Mesendoderm (in vitro differentiated cells): ENCODE measurements around the gene ERBB4.

Source experiments
- DNase-seq: peaks from one replicate; pipeline ENCODE4 v3.0.0; 2013
- H2AK5ac ChIP-seq: 2 replicates; pipeline ENCODE4 v1.6.1; 2013; ENCODE audit warnings: low read length, inconsistent platforms
- H2BK120ac ChIP-seq: 2 replicates; pipeline ENCODE4 v1.6.1; 2013; ENCODE audit warnings: low read depth, mild to moderate bottlenecking, low read length, moderate library complexity, mixed read lengths
- H2BK15ac ChIP-seq: replicated peaks from 2 replicates; pipeline ENCODE4 v1.6.1; 2013; ENCODE audit warnings: low read depth, mild to moderate bottlenecking, moderate library complexity
- H2BK5ac ChIP-seq: 2 replicates; pipeline ENCODE4 v1.6.1; 2013; ENCODE audit warnings: low read length, inconsistent platforms
- H3K18ac ChIP-seq: 2 replicates; pipeline ENCODE4 v1.6.1; 2013; ENCODE audit warnings: mild to moderate bottlenecking, low read length, mixed read lengths
- H3K23ac ChIP-seq: one replicate; pipeline ENCODE4 v1.6.1; 2013; ENCODE audit warnings: low read length
- H3K27ac ChIP-seq: 2 replicates; pipeline ENCODE4 v1.5.1; 2013; ENCODE audit warnings: low read depth, mild to moderate bottlenecking, inconsistent platforms, low read length, moderate library complexity
- H3K27me3 ChIP-seq: 2 replicates; pipeline ENCODE4 v1.6.1; 2013; ENCODE audit warnings: low read length, control low read depth, mild to moderate bottlenecking, inconsistent platforms; ENCODE audit not compliant: insufficient read depth, poor library complexity
- H3K36me3 ChIP-seq: 2 replicates; pipeline ENCODE4 v1.6.1; 2013; ENCODE audit warnings: low read length, inconsistent platforms; ENCODE audit not compliant: control insufficient read depth, insufficient read depth
- H3K4ac ChIP-seq: one replicate; pipeline ENCODE4 v1.6.1; 2013; ENCODE audit warnings: low read depth, mild to moderate bottlenecking, low read length, moderate library complexity
- H3K4me1 ChIP-seq: 2 replicates; pipeline ENCODE4 v1.6.1; 2013; ENCODE audit warnings: low read depth, low read length, inconsistent platforms; ENCODE audit not compliant: control insufficient read depth
- H3K4me2 ChIP-seq: 2 replicates; pipeline ENCODE4 v1.6.1; 2013; ENCODE audit warnings: low read length
- H3K4me3 ChIP-seq: 2 replicates; pipeline ENCODE4 v1.5.1; 2013; ENCODE audit warnings: mild to moderate bottlenecking, low read length
- H3K56ac ChIP-seq: one replicate; pipeline ENCODE4 v1.6.1; 2013; ENCODE audit warnings: low read length
- H3K79me1 ChIP-seq: 2 replicates; pipeline ENCODE4 v1.6.1; 2013; ENCODE audit warnings: low read length, inconsistent platforms
- H3K79me2 ChIP-seq: 2 replicates; pipeline ENCODE4 v1.6.1; 2013; ENCODE audit warnings: mild to moderate bottlenecking, low read length; ENCODE audit not compliant: control insufficient read depth, insufficient read depth
- H3K9ac ChIP-seq: 2 replicates; pipeline ENCODE4 v1.6.1; 2013; ENCODE audit warnings: low read length, inconsistent platforms
- H4K5ac ChIP-seq: one replicate; pipeline ENCODE4 v1.6.1; 2013; ENCODE audit warnings: low read length
- H4K8ac ChIP-seq: one replicate; pipeline ENCODE4 v1.6.1; 2013; ENCODE audit warnings: low read depth, mild to moderate bottlenecking, control low read depth, low read length, moderate library complexity
- WGBS: extraction: QIAGEN DNeasy Blood & Tissue Kit; methylation state at CpG from one replicate; pipeline ENCODE4 v1.1.7; 2013; ENCODE audit warnings: low lambda C conversion rate, missing lambda C conversion rate; ENCODE audit not compliant: insufficient coverage; ENCODE audit errors: extremely low coverage; 5-methylcytosine and 5-hydroxymethylcytosine counted together

Gene ERBB4

GRCh38 chr2:211948932-211949331, 589.7 kb downstream of the ERBB4 start:
- H4K5ac ChIP-seq = no peak overlapping the region
- DNase-seq = no peak
- H3K79me2 ChIP-seq = no peaks in the 10 kb centered on the region
- H3K4ac ChIP-seq = no peak overlapping the region
- H3K27ac ChIP-seq = no peak overlapping the region
- H2BK120ac ChIP-seq = no peak overlapping the region
- no peaks in the 10 kb centered on the region for H3K4me1 ChIP-seq
- no peak overlapping the region for H3K23ac ChIP-seq
- no peak overlapping the region for H3K56ac ChIP-seq
- no peaks in the 10 kb centered on the region for H3K79me1 ChIP-seq
- no peaks in the 10 kb centered on the region for H3K36me3 ChIP-seq
- H3K18ac ChIP-seq = no peak overlapping the region
- no peak overlapping the region for H4K8ac ChIP-seq
- H3K4me2 ChIP-seq = no peak overlapping the region
- H3K27me3 ChIP-seq = no peaks in the 10 kb centered on the region
- no peak overlapping the region for H2BK5ac ChIP-seq
- WGBS = no CpG with 5 or more reads among the region's 2 CpGs
- H3K4me3 ChIP-seq = no peak overlapping the region
- H3K9ac ChIP-seq = no peak overlapping the region
- H2AK5ac ChIP-seq = no peak overlapping the region
- H2BK15ac ChIP-seq = no peak overlapping the region

GRCh38 chr2:211946960-211947359, 591.6 kb downstream of the ERBB4 start:
- WGBS = no CpG with 5 or more reads among the region's 1 CpG
- Histone ChIP-seq H2BK5ac (no peak overlapping the region), H3K9ac (no peak overlapping the region), H3K4me1 (no peaks in the 10 kb centered on the region), H3K4me3 (no peak overlapping the region), H3K56ac (no peak overlapping the region), H3K79me1 (no peaks in the 10 kb centered on the region), H3K18ac (no peak overlapping the region), H3K27ac (no peak overlapping the region), H3K4me2 (no peak overlapping the region), H4K5ac (no peak overlapping the region), H3K4ac (no peak overlapping the region), H2BK15ac (no peak overlapping the region), H3K36me3 (no peaks in the 10 kb centered on the region), H3K27me3 (no peaks in the 10 kb centered on the region), H3K79me2 (no peaks in the 10 kb centered on the region), H4K8ac (no peak overlapping the region), H3K23ac (no peak overlapping the region), H2AK5ac (no peak overlapping the region), H2BK120ac (no peak overlapping the region)
- no peak for DNase-seq

GRCh38 chr2:211944572-211944971, 594.0 kb downstream of the ERBB4 start:
- Histone ChIP-seq H3K27me3 (no peaks in the 10 kb centered on the region), H3K4me3 (no peak overlapping the region), H4K5ac (no peak overlapping the region), H3K4ac (no peak overlapping the region), H3K79me2 (no peaks in the 10 kb centered on the region), H2BK15ac (no peak overlapping the region), H3K4me2 (no peak overlapping the region), H2AK5ac (no peak overlapping the region), H3K23ac (no peak overlapping the region), H4K8ac (no peak overlapping the region), H3K27ac (no peak overlapping the region), H3K9ac (no peak overlapping the region), H3K4me1 (no peaks in the 10 kb centered on the region), H3K79me1 (no peaks in the 10 kb centered on the region), H2BK120ac (no peak overlapping the region), H3K18ac (no peak overlapping the region), H3K56ac (no peak overlapping the region), H2BK5ac (no peak overlapping the region), H3K36me3 (no peaks in the 10 kb centered on the region)
- peak; percentile 48 for DNase-seq
- no CpG with 5 or more reads among the region's 1 CpG for WGBS

- Histone ChIP-seq H3K18ac (no peak overlapping the region), H2BK120ac (no peak overlapping the region), H3K27me3 (no peaks in the 10 kb centered on the region), H3K79me1 (no peaks in the 10 kb centered on the region), H3K36me3 (no peaks in the 10 kb centered on the region), H4K5ac (no peak overlapping the region), H3K4me2 (no peak overlapping the region), H3K4ac (no peak overlapping the region), H3K79me2 (no peaks in the 10 kb centered on the region), H2BK15ac (no peak overlapping the region), H3K9ac (no peak overlapping the region), H3K4me3 (no peak overlapping the region), H2AK5ac (no peak overlapping the region), H3K56ac (no peak overlapping the region), H3K4me1 (no peaks in the 10 kb centered on the region), H2BK5ac (no peak overlapping the region), H4K8ac (no peak overlapping the region), H3K23ac (no peak overlapping the region), H3K27ac (no peak overlapping the region)
- no peak for DNase-seq
- no CpG with 5 or more reads among the region's 2 CpGs for WGBS
These were observed 596.4 kb downstream of the ERBB4 start for GRCh38 chr2:211942153-211942552.

GRCh38 chr2:211941216-211941747, 597.3 kb downstream of the ERBB4 start:
- Histone ChIP-seq H3K56ac (no peak overlapping the region), H3K27ac (no peak overlapping the region), H2BK120ac (no peak overlapping the region), H3K79me1 (no peaks in the 10 kb centered on the region), H3K4ac (no peak overlapping the region), H2BK15ac (no peak overlapping the region), H3K18ac (no peak overlapping the region), H3K4me2 (no peak overlapping the region), H4K8ac (no peak overlapping the region), H3K27me3 (no peaks in the 10 kb centered on the region), H3K4me1 (no peaks in the 10 kb centered on the region), H3K79me2 (no peaks in the 10 kb centered on the region), H3K36me3 (no peaks in the 10 kb centered on the region), H2BK5ac (no peak overlapping the region), H4K5ac (no peak overlapping the region), H3K9ac (no peak overlapping the region), H3K23ac (no peak overlapping the region), H2AK5ac (no peak overlapping the region), H3K4me3 (no peak overlapping the region)
- DNase-seq = no peak
- no CpG with 5 or more reads among the region's 1 CpG for WGBS

- H3K4ac ChIP-seq = no peak overlapping the region
- H3K79me2 ChIP-seq = no peaks in the 10 kb centered on the region
- no peak overlapping the region for H2BK15ac ChIP-seq
- WGBS = no CpG with 5 or more reads among the region's 2 CpGs
- H3K9ac ChIP-seq = no peak overlapping the region
- no peak for DNase-seq
- H3K27me3 ChIP-seq = no peaks in the 10 kb centered on the region
- no peak overlapping the region for H3K4me3 ChIP-seq
- no peak overlapping the region for H3K23ac ChIP-seq
- no peak overlapping the region for H2BK5ac ChIP-seq
- H3K4me2 ChIP-seq = no peak overlapping the region
- no peak overlapping the region for H2AK5ac ChIP-seq
- H3K4me1 ChIP-seq = no peaks in the 10 kb centered on the region
- no peak overlapping the region for H3K27ac ChIP-seq
- H4K8ac ChIP-seq = no peak overlapping the region
- no peak overlapping the region for H4K5ac ChIP-seq
- no peaks in the 10 kb centered on the region for H3K79me1 ChIP-seq
- no peak overlapping the region for H3K56ac ChIP-seq
- no peak overlapping the region for H2BK120ac ChIP-seq
- no peaks in the 10 kb centered on the region for H3K36me3 ChIP-seq
- no peak overlapping the region for H3K18ac ChIP-seq
These were observed 599.4 kb downstream of the ERBB4 start for GRCh38 chr2:211939177-211939576.
